Lower leg skin (tissue), 4 donors: ENCODE measurements around the gene LRP10. TPM values are rescaled to one million over a fixed set of nuclear protein-coding genes. Genes with fewer than 3 reads are reported as not detected.

Experiments used
- DNase-seq, 2 donors: peaks; one replicate each; pipeline ENCODE4 v3.0.0-alpha.2; 2019; ENCODE audit warnings: low spot score in 2 of 2
- H3K4me3 ChIP-seq: fragments of 200-600 bp; sonication (generic); 2 replicates; pipeline ENCODE4 v1.5.1; 2017; ENCODE audit warnings: mild to moderate bottlenecking, low read depth; ENCODE audit not compliant: poor library complexity, severe bottlenecking
- CTCF ChIP-seq, 3 donors: fragments of 450-650 bp; IDR thresholded peaks; one replicate each; pipeline ENCODE4 v1.5.1; 2016; ENCODE audit warnings: antibody characterized with exemption in 3 of 3, mild to moderate bottlenecking in 3 of 3, moderate library complexity in 2 of 3
- POLR2A ChIP-seq, 2 donors: fragments of 450-650 bp; IDR thresholded peaks; one replicate each; pipeline ENCODE4 v1.6.1; 2016 to 2017; ENCODE audit warnings: antibody characterized with exemption in 2 of 2, mild to moderate bottlenecking in 1 of 2, moderate library complexity in 1 of 2
- WGBS, 2 donors: methylation state at CpG; one replicate each; pipeline ENCODE4 v1.1.5; 2018; 5-methylcytosine and 5-hydroxymethylcytosine counted together
- intact Hi-C: fragments of 100-400 bp; cut with DNase I; formaldehyde crosslinking; loops from one replicate; pipeline ENCODE4 v1.15.0; 2023; ENCODE audit warnings: low total_unique reads
- total RNA-seq, 4 donors: library from RNA; depleted of rRNA; stranded (reverse); fragments of >200 nt; gene quantifications; one replicate each; pipeline ENCODE4 v1.1.0, GENCODE V29; 2016

The LRP10 gene
- total RNA-seq, 4 donors from 2014 or later, result 148 to 209 (median 167) TPM

- TF ChIP-seq POLR2A (IDR thresholded peaks at IDR 0.05) (peak in 1 of 2 donors; percentile 5), CTCF (IDR thresholded peaks at IDR 0.05) (no peak)
- peak; percentile 83 to 96 for DNase-seq
- peak overlapping the region; percentile 63 for H3K4me3 ChIP-seq
- 5 to 16% methylated on average over 23 to 25 of the region's 25 CpGs for WGBS, 2 donors
- intact Hi-C loops, result no loop called here
These were observed 33.6 kb upstream of the LRP10 start for GRCh38 chr14:22837750-22838538.

GRCh38 chr14:22838631-22839041 is 32.9 kb upstream of the LRP10 start:
- peak overlapping the region; percentile 63 for H3K4me3 ChIP-seq
- 2 to 9% methylated on average over 6 of the region's 6 CpGs for WGBS, 2 donors
- intact Hi-C loops, result no loop called here
- peak in 1 of 2 donors; percentile 85 for DNase-seq
- TF ChIP-seq CTCF (IDR thresholded peaks at IDR 0.05) (no peak), POLR2A (IDR thresholded peaks at IDR 0.05) (no peak)

- DNase-seq, result peak; percentile 86 to 96
- intact Hi-C loops, result no loop called here
- WGBS, 2 donors, result 23 to 26% methylated on average over 6 of the region's 6 CpGs
These were observed 32.3 kb upstream of the LRP10 start for GRCh38 chr14:22839159-22839779.

GRCh38 chr14:22841311-22841710 is 30.2 kb upstream of the LRP10 start:
- intact Hi-C loops, result no loop called here
- 88 to 94% methylated on average over 9 of the region's 9 CpGs for WGBS, 2 donors
- peak in 1 of 2 donors; percentile 80 for DNase-seq
- H3K4me3 ChIP-seq, result no peak overlapping the region
- TF ChIP-seq CTCF (IDR thresholded peaks at IDR 0.05) (no peak), POLR2A (IDR thresholded peaks at IDR 0.05) (no peak)

More at GRCh38 chr14:22839159-22839779, 32.3 kb upstream of the LRP10 start:
- TF ChIP-seq CTCF (IDR thresholded peaks at IDR 0.05) (no peak), POLR2A (IDR thresholded peaks at IDR 0.05) (no peak)
- peak overlapping the region; percentile 63 for H3K4me3 ChIP-seq

- DNase-seq, result peak in 1 of 2 donors; percentile 58
- no peak overlapping the region for H3K4me3 ChIP-seq
- no peak for TF ChIP-seq CTCF (IDR thresholded peaks at IDR 0.05)
- no peak for TF ChIP-seq POLR2A (IDR thresholded peaks at IDR 0.05)
- intact Hi-C loops, result no loop called here
- WGBS, 2 donors, result 90 to 92% methylated on average over 8 of the region's 8 CpGs
These were observed 29.8 kb upstream of the LRP10 start for GRCh38 chr14:22841769-22842168.
